ELF-1 (cell line): ENCODE results near the gene SLC22A7.

Experiments
- DNase-seq: peaks from one replicate; pipeline ENCODE4 v3.0.0-alpha.2; 2016; ENCODE audit warnings: low read depth, low spot score

The SLC22A7 gene

DNA sequence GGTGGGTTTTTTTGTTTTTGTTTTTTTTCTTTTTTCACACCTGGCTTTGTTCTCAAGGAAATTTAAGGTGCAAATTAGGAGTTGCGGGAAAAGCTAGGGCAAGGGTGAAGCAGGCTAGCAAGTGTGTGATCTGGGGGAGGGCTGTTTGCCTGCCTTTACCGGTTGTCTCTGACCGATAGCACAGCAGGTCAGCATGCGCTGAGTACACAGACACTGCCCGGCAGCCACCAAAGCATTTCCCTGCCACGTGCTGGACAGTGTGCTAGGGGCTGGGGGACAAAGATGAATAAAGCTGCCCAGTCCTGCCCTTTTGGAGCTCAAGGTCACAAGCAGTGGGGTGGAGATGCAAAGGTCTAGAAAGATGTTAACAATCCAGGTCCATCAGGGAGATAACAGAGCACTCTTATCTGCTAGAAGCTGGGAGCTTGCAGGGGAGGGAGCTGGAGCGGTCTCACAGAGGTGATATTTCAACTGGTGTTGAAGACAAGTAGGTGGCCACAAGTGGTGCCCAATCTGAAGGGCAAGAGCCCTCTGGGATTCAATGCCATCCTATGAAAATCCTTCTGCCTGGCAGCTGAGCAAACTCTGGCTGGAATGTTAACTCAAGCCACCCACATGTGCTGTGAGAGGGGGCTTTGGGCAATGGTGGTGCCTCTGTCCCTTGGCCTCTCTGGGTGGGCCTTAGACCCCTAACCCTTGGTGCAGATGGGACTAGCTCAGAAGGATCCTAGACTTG is 30.3 kb upstream of the SLC22A7 start:
- DNase-seq: no peak

DNA sequence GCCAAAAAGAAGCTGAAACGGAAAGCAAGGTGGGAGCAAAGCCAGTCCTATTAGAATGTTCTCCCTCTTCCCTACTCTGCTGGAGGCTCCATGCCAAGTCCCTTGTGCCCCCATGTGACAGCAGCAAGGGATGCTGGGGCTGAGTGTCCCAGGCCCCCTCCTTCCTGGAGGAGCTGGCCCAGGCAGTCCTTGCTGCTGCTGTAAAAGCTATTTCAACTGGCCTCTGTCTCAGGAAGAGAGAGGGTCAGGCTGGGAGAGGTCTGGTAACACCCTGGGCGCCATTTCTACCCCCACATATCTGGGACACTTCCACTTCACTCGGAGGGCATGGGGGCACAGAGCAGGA is 29.7 kb upstream of the SLC22A7 start:
- no peak for DNase-seq

DNA sequence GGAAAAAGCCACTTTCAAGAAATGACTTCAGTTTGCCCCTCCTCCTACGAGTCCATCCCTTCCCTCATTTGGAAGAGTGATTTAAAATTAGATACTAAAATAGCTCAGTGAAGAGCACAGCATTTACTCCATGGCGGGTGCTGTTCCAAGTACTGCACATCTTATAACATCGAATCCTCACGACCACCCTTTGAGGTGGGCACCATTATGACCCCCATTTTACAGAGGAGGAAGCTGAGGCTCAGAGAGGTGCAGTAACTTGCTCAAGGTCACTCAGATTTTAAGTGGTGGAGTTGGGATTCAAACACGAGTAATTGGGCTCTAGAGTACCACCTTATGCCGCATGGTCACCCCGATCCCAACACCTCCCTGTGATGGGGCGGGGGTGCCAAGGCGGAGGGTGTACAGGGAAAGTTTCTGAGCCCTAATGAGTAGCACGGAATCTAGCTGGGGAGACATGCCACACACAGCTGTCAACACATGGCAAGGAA is 29.2 kb upstream of the SLC22A7 start:
- no peak for DNase-seq

DNA sequence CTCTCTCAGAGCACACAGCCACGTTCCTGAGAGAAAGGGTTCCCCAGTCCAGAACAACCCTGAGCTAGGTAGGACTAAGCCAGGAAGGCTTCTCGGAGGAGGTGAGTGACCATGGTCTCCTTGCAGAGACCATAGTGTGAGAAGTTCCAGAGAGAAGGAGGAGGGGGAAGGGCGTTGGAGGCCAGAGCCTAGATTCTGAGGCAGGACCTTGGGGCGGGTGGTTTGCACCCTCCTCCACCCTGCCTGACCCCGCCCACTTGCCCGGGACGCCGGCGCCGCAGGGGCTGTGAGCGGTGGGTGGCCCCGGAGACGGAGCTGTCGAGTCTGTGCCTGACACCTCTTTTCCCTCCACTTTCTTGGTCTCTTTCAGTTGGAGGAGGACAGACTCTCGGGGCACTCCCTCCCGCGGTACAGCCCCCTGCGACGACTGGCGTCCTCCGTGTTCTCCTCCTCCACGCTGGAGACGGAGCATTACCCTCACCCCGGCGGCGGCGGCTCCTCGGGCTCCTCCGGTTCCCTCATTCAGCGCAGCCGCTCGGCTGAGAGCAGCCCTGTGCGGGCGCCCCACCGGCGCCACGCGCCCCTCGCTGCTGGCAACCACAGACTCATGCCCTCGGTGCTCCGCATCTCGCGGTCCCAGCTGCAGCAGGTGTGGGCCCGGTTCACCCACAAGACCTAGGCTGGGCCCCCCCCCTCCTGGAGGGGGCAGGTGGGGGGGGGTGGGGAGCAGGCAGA is 28.6 kb upstream of the SLC22A7 start:
- peak; percentile 57 for DNase-seq

DNA sequence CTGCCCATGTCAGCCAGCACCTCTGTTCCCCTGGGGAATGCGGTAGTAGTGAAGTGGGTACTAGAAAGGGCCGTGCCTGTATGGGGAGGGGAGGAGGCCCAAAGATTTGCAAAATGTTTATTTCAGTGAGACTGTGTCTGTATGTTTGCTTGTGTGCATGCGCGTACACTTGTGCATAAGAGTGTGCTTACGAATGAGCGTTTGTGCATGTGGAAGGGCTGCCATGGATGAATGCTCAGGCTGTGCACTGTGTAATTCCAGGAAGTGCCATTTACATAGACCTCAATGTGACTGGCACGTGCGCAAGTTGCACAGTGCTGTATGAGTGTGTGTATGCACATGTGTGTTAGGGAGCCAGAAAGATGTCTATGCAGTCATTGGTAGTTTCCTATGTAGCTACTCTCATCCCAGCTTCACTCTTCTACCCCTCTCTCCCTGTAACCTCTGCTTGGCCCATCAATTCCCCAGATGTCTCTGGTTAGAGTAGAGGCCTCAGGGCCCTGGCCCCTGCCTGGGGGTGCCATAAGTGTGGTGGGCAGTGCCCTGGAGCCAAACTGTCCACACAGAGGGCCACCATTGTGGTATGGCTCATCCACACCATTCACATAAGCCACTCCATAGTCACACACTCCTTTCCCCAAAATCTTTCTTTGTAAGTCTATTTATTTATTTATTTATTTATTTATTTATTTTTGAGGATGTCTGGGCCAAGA is 26.8 kb upstream of the SLC22A7 start:
- DNase-seq: no peak

DNA sequence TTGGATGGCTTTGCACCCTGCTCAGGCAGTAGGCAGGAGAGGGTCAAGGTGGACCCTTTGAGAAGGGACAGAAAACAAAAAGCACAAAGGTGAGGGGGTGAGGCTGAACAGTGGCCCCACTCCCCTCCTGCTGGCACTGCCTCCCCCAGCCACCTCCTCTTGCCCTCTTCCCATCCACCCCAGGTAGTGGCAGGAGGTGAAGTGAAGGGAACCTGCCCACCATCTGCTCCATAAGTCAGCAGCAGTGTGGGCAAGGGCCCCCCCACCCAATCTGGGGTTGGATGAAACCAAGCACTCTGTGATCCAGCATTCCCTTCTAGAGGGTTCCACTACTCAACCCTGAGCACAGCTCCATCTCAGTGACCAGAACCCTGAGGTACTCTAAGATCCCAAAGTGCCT is 26.1 kb upstream of the SLC22A7 start:
- no peak for DNase-seq

DNA sequence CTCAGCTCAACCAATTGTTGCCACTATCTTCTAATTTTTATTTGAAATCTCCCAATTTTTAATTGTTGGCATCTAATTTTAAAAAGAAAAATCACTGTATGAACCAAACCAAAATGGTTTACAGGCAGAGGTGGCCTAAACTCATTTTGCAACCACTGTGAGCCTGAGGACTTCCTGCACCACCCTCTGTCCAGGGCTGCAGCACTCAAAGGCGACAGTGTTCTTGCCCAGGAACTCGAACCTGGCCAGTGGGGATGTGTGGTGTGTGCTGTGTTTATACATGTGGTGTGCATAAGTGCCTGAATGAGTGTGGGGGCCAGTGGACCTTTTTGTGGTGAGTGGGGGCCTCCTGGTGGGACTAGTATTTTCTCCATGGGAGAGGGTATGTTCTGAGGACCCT is 24.4 kb upstream of the SLC22A7 start:
- DNase-seq: no peak

DNA sequence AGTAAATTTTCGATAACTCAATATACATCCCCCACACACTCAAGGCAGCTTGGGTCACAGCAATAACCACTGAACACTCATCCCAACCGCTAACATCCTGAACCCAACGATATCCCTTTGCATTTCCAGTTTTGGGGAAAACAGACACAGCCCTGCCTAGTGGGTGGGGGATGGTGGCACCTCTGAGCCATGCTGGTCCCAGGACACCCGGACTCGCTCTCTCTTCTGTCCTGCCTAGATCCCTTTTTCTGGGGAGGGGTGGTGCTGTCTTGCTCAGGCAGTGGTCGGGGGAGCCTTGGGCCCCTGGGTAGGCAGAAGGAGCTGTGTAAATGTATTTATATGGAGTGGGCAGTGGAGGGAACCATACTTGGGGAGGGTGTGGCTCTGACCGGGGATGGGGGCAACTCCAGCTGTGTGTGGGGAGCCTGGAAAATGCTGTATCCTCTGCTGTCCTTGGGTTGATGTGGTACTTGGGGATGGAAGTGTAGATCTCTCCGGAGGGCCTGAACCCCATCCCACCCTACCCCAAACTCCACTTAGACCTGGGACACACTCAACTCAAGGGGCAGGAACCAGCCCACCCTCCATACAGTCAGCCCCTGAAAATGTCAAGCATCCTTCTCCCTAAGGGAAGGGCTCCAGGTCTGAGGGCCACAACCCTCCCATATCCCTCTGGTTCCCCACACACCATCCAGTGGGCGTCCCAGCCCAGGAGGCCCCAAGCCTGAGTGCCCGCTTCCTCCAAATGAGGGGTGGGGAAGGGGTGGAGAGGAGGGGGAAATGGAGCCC is 23.7 kb upstream of the SLC22A7 start:
- DNase-seq: no peak

DNA sequence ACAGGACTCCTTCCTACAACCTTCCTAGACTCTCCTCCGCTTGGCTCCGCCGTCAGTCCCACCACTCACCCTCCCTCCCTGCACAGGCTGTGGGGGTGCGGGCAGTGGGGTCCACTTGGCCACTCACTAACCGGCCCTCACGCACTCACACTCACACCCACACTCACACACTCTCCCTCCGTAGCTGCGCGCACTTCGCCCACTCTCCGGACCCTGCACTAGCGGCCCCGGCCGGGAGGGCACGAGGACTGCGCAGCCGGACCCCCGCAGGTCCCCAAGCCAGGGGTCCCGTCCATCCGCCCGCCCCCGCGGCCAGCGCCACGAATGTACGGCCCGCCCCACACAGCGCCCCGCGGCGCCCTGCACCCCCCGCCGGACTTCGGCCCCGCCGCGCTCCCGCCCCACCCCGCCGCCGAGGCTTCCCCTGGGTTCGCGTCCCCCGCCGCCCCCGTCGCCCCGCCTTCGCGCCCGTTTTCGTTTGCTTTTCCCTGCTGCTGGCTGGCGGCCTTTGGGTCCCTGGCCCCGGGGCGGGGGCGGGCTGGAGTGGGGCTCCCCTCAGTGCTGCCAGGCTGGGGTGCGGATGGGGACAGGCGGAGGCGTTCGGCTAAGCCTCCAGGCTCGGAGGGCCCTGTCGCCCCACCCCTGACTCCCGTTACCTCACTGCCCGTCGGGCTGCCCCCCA is 23.0 kb upstream of the SLC22A7 start:
- no peak for DNase-seq

DNA sequence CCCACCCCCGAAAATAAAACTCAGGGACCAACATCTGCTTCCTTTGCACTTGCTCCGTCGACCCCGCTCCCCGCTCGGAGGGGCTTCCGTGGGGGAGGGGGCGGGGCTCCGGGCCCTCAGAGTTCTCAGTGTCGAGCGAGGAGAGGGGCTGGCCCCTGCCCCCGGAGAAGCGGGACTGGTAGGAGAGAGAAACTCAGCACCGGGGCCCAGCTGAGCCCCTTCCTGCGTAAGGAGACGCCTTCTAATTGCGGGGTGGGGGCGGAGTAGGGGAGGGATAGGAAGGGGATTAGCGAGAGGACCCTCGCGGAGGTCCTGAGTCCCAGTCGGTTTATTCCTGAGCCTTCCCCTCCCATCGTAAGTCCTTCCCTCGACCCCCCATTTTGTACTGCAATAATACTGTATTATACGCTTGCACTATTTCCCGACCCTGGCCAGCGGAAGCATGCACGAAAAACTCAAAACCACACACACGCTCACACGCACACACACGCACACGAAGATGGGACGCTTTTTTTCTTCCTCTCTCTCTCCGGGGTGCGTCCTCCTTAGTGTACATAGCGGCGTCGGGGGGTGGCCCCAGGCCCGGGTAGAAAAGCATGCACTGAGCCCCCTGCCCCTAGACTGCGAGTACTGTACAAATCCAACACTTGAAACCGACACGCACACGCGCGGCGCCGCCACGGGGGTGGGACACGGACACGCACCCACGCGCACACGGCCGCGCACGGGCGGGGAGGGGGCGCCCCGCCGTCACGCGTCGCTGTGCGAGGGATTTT is 22.1 kb upstream of the SLC22A7 start:
- no peak for DNase-seq

DNA sequence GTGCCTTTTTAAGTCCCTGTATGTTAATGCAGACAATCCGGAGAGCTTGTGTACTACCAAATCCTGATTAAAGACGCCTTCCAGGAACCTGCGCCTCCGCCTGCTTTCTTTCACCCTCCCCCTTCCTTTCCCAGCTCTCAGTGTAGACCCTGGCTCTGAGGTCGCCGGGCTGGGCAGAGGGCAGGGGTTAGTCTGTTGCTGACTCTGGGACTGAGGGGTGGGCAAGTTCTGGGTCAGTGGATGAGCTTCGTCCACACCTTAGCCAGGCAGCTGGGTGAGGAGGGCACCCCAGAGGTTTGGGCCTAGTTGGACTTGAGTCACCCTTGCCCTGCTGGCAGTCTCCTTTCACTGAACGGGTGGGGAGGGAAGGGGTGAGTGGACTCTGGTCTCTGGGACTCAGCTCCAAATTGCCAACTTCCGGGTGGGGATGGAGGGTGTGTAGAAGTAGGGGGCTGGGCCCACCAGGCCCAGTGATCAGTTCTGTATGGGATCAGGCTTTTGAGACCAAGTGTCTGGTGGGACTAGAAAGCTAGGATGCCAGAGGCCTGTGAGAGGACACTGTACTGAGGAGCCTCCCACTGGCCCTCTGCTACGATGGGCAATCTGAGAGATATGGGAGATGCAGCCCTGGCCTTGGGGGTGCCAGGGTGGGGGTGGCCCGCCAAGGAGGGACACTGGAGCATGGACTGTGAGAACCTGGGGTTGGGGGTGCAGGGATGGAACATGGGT is 21.3 kb upstream of the SLC22A7 start:
- no peak for DNase-seq

DNA sequence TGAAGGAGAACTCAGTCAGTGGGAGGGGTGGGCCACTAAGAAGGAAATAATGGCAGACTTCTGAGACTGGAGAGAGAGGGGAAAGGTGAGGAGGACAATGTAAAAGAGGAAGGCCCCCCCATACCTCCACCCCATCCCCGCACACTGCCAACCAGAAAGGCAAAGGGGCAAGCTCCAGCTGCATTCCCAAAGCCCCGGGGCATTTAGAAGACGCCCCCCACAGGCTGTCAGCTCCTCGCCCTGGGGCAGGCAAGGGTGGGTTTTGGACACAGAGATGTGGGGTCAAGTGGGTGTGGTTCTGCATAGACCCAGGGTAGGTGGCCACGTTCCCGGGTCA is 20.8 kb upstream of the SLC22A7 start:
- no peak for DNase-seq

DNA sequence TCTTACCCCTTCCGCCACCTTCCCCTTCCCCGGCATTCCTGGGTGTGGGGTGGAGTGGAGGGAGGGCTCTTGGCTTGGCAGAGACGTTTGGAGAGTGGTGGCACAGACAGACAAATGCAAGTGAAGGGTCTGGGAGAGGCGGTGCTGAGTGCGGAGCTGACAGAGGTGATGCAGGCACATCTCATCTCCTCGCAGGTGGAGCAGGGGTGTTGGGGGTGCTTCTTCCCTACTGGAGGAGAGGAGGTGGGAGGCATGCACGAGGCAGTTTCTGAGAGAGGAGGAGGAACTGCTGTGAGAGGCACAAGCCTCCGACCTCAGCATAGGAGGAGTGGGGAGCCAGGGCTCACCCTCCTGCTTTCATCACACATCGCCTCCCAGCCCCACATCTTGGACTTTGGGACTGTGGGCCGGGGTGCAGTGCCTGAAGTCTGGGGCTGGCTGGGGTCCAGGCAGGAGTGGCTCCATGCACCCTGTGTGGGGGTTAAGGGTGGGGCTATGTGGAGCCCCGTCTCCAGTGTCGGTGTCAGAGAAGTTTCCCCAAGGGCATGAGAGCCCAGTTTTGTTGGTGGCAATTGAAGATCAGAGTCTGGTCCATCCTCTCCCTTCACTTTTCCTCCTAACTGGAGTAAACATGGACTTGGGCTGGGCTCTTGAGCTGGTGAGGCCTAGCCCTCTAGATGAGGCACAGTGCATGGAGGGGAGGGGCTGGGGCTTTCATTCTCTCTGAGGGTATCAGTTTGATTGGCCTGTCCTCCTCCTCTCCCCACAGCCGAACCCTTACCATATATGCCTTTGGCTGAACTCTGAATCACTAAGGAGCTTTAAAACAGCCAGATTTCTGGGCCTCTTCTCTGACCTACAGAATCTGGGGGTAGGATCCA is 20.2 kb upstream of the SLC22A7 start:
- DNase-seq: no peak

DNA sequence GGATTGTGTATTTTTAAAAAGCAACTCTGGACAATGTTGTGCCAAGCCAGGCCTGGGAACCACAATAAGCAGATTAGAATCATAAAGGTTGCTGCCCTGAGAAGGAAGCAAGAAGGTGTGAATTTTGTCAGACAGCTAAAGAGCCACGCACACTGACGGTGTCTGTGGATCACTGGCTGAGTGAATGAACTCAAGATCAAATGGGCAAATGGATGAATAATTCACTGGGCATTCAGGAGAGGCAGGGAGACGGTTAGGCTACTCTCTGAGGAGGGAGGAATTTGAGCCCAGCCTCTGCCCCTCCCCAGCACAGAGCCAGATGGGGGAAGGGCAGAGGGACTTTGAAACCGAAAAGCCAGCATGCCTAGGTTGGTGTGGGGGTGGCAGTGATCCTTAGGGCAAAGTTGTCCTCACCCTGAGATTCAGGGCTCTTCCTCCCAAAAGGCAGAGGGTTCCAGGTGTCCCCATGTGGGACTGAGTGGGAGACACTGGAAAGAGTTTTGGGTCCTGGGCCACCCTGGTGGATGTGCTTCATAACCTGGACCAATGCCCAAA is 19.5 kb upstream of the SLC22A7 start:
- DNase-seq: no peak

DNA sequence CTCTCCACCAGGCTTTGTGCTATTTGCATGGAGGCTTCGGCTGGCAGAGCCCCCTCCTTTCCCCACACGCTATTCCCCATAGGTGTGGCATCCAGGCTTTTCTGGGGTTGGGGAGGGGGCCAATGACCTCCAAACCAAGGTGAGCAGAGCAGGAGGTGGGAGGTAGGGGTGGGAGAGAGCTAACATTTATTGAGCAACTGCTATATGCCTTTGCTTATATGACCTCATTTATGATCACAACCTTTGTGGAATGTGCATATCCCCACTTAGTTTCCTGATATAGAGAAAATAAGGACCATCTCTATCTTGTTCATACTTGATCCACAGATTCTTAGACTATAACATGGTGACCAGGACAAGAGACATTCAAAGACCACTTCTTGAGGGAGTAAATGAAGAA is 17.8 kb upstream of the SLC22A7 start:
- DNase-seq: no peak

DNA sequence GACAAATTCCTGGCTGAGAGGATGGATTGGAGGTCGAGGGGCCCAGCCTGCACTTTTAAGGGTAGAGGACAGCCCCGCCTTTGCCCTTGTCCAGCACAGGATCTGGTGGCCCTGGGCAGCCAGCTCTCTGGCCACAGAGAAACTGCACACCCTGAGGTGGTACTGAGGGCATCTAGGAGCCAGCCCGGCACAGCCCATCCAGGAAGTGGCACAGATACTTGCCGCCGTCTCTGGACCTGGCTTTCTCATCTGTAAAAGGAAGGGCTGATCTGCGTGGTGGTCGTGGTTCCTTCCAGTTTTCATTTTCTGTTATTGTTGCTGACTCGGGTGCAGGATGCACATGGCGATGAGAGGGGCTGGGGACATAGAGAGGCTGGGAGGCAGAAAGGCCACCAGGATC is 16.0 kb upstream of the SLC22A7 start:
- no peak for DNase-seq

DNA sequence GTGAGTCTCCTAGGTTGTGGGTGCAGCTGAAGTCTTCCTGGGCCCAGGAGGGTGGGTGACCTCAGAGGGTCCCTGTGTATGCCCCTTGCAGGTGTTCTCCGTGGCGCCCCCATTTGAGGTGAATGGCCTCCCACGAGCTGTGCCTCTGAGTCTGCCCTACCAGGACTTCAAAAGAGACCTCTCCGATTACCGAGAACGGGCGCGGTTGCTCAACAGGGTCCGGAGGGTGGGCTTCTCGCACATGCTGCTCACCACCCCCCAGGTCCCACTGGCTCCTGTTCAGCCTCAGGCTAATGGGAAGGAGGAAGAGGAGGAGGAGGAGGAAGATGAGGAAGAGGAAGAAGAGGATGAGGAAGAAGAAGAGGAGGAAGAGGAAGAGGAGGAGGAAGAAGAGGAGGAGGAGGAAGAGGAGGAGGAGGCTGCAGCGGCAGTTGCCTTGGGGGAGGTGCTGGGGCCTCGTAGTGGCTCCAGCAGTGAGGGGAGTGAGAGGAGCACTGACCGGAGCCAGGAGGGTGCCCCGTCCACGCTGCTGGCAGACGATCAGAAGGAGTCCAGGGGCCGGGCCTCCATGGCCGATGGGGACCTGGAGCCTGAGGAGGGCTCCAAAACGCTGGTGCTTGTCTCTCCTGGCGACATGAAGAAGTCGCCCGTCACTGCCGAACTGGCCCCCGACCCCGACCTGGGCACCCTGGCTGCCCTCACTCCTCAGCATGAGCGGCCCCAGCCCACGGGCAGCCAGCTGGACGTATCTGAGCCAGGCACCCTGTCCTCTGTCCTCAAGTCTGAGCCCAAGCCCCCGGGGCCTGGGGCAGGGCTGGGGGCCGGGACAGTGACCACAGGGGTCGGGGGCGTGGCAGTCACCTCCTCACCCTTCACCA is 15.2 kb upstream of the SLC22A7 start:
- DNase-seq: no peak

DNA sequence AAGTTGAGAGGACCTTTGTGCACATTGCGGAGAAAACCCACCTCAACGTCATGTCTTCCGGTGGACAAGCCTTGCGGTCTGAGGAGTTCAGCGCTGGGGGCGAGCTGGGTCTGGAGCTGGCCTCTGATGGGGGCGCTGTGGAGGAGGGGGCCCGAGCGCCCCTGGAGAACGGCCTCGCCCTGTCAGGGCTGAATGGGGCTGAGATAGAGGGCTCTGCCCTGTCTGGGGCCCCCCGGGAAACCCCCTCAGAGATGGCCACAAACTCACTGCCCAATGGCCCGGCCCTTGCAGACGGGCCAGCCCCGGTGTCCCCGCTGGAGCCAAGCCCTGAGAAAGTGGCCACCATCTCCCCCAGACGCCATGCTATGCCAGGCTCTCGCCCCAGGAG is 14.6 kb upstream of the SLC22A7 start:
- DNase-seq: no peak
